GM08714 (cell line): ENCODE data around the gene NCKAP5.

ENCODE experiments used
- H3K4me3 ChIP-seq: fragments of 200-500 bp; sonication (Bioruptor generic); 2 replicates; pipeline ENCODE4 v1.5.1; 2014; ENCODE audit warnings: mild to moderate bottlenecking, low read length, inconsistent platforms
- ZNF274 ChIP-seq: IDR thresholded peaks from 2 replicates; pipeline ENCODE4 v1.6.1; 2012; ENCODE audit warnings: mild to moderate bottlenecking, low read depth, low read length

Gene NCKAP5

DNA sequence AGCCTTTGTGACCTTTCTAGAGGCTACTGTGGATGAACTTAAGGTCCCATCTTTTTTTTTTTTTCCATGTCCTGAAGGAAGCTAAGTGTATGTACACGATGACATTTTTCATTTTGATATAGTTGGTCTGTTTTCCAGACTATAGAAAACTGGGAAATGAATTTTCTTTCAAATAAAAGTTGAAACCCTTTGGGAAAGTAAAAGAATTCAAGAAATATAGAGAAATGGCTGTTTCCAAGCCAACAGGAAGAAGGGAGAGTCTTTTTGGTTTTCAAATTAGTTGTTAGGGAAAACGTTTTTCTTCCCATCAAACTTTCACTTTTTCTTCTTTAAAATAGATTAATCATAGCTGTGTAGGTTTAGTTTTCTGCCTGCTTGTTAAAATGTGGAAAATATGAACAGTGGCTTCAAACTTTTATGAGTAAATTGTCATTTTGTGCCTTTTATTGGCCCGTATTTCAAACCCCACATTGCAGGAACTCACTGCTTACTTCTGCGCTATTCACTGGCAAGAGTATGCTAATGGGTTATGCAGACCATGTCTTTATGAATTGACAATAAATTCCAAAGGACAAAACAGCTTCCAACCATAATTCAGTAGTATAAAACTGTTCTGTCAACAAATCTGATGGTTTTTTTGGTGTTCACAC is 870.6 kb downstream of the NCKAP5 start:
- no peak for TF ChIP-seq ZNF274
- H3K4me3 ChIP-seq = no peak overlapping the region

GRCh38 chr2:132692816-132693215 is 875.4 kb downstream of the NCKAP5 start:
- TF ChIP-seq ZNF274 = no peak

GRCh38 chr2:132691556-132691955 is 876.7 kb downstream of the NCKAP5 start:
- no peak for TF ChIP-seq ZNF274
- no peak overlapping the region for H3K4me3 ChIP-seq

More at GRCh38 chr2:132692816-132693215, 875.4 kb downstream of the NCKAP5 start:
- no peak overlapping the region for H3K4me3 ChIP-seq

GRCh38 chr2:132690664-132691303 is 877.5 kb downstream of the NCKAP5 start:
- TF ChIP-seq ZNF274 = no peak

GRCh38 chr2:132681766-132682165 is 886.5 kb downstream of the NCKAP5 start:
- H3K4me3 ChIP-seq = no peak overlapping the region
- TF ChIP-seq ZNF274 = no peak

More at GRCh38 chr2:132690664-132691303, 877.5 kb downstream of the NCKAP5 start:
- H3K4me3 ChIP-seq = no peak overlapping the region

GRCh38 chr2:132680544-132680943 is 887.7 kb downstream of the NCKAP5 start:
- no peak for TF ChIP-seq ZNF274
- no peak overlapping the region for H3K4me3 ChIP-seq

GRCh38 chr2:132678483-132678882 is 889.8 kb downstream of the NCKAP5 start:
- no peak for TF ChIP-seq ZNF274
- H3K4me3 ChIP-seq = no peak overlapping the region

DNA sequence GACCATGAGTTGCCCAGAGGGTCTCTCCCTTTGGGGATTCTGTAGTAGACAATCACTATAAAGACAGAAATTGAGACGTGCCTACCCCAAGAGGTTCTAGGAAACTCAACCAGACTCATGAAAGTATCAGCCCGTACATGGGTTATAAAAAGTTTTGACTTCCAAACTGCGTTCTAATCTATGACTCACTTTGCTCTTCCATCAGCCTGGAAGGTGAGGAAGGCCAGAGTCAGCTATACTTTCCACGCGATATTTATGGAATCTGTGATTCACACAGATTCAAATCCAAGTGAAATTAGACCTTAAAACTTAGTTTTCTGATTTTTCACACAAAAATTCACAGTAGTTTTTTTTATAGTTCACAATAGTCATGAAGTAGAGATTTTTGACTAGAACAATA is 890.6 kb downstream of the NCKAP5 start:
- H3K4me3 ChIP-seq = no peak overlapping the region
- TF ChIP-seq ZNF274 = no peak

GRCh38 chr2:132676999-132677398 is 891.3 kb downstream of the NCKAP5 start:
- TF ChIP-seq ZNF274 = no peak

GRCh38 chr2:132671151-132671835 is 897.0 kb downstream of the NCKAP5 start:
- no peak overlapping the region for H3K4me3 ChIP-seq
- no peak for TF ChIP-seq ZNF274

More at GRCh38 chr2:132676999-132677398, 891.3 kb downstream of the NCKAP5 start:
- H3K4me3 ChIP-seq = no peak overlapping the region

DNA sequence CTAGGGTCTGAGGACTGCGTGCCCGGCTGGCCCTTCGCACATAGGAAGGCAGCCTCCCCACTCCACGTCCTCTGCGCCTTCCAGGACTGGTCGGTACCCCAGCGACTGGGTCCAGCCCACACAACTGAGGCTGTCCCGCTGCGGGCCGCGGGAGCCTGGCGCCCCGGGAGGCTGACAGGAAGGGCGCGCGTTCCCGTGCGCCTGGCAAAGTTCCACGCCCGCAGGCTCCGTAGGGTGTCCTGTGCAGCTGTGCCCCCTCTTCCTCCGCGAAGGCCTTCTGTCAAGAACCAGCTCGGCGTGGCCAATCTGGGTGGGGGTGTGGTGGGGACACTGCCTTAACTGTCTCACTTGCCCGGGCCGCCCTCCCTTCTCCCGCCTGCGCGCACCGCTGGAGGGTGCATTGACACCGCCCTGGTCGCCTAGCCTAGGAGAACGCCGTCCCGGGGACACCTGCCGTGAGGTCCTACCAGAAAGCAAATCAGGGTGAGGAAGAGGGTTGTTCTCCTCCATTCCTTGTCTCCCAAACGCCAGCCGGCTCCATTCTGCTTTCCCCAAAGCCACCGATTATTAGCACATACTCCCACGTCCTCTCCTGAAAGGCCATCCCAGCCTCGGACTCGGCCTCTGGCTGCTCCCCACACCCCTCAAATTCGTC is 897.6 kb downstream of the NCKAP5 start:
- no peak for TF ChIP-seq ZNF274
- H3K4me3 ChIP-seq = no peak overlapping the region

- 0 out of 2 replicates have a peak within 1 kb of the TSS, but pooled peaks have one; percentile 13 for H3K4me3 ChIP-seq
- no peak for TF ChIP-seq ZNF274
Measured at GRCh38 chr2:132669908-132670495, 898.3 kb downstream of the NCKAP5 start, which contains the start of gene LYPD1. TSS of gene LYPD1 (minus strand) at chr2:132670205. CDS start at chr2:132669932, 273 bp downstream.

DNA sequence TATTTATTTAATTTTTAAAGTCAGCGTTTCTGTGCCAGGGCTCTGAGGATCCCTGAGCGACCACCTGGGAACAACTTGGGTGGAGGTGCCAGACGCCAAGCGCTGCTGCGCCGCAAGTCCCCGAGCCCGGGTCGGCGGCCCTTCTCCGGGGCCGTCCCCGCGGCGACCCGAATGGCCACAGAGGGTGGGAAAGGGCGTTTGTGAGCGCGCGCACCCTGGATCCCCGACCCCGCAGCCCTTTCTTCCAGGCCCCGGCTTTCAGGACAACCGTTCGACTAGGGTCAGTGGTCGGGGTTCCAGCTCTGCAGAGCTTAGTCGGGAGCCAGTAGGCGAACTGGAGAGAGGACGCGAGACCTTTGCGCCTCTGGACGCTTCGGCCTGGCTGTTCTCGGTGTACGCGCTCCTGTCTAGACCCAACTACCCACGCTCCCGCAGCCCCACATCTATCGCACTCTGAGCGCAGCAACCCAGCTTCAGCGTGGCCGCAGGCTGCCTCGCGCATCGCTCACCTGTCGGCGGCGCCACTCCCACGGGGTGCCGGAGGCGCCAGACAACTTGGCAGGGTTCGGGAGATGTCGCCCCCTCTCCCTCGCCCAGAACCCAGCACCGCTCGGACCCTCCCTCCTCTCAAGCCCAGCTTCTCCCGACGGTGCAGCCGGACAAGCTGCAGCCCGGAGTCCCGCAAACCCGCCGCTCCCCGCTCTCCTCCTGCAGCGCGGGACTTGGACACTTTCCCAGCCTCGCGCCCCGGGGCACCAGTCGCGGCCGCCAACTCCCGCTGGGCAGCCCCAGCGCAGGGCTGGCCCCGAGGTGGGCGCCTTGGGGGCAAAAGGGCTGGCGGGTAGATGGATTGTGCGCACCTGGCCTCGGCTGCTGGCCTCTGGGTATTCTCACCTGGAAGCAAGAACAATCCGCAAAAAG is 899.0 kb downstream of the NCKAP5 start:
- H3K4me3 ChIP-seq = no peak overlapping the region
- TF ChIP-seq ZNF274 = no peak
